SK-N-SH (cell line): ENCODE measurements around the gene SDHAF4. TPM values are rescaled to one million over a fixed set of nuclear protein-coding genes. Genes with fewer than 3 reads are reported as not detected.

ENCODE experiments used
- CTCF ChIA-PET: fragments of 300-600, 350-600 bp; formaldehyde crosslinking; extraction: SDS; loops from one replicate; lab custom pipeline; 2021; lab: Yijun Ruan, JAX
- POLR2A ChIA-PET: fragments of 350-600 bp; sonication (Branson Sonifier 250); formaldehyde crosslinking; extraction: SDS; loops from one replicate; lab custom pipeline; 2020; ENCODE audit warnings: antibody characterized with exemption, inconsistent platforms; lab: Yijun Ruan, JAX
- DNase-seq: peaks from one replicate; pipeline ENCODE4 v3.0.0; 2012
- H2AFZ ChIP-seq: fragments of 200-600 bp; sonication (generic); 2 replicates; pipeline ENCODE4 v1.8.1; 2016; ENCODE audit warnings: antibody characterized with exemption, mild to moderate bottlenecking, low read depth
- H3F3A ChIP-seq: fragments of 200-600 bp; sonication (generic); replicated peaks from 2 replicates; pipeline ENCODE3; 2016; ENCODE audit warnings: antibody characterized with exemption, mild to moderate bottlenecking; ENCODE audit not compliant: insufficient read depth
- H3K27ac ChIP-seq, 2 experiments: fragments of 200-500 bp in 1 of 2; fragments of 200-600 bp in 1 of 2; sonication (Bioruptor generic) in 1 of 2; sonication (generic), shearing (Covaris generic) in 1 of 2; 2 replicates each; pipeline versions ENCODE4 v1.5.1 to v1.6.1; 2014 to 2016; ENCODE audit warnings: low read depth in 2 of 2, inconsistent platforms in 1 of 2, low read length in 1 of 2, mild to moderate bottlenecking in 1 of 2, mixed read lengths in 1 of 2
- H3K27me3 ChIP-seq: fragments of 200-600 bp; sonication (generic), shearing (Covaris generic); 2 replicates; pipeline ENCODE4 v1.6.1; 2016; ENCODE audit warnings: mixed run types; ENCODE audit not compliant: insufficient read depth
- H3K36me3 ChIP-seq, 2 experiments: fragments of 200-500 bp in 1 of 2; fragments of 200-600 bp in 1 of 2; sonication (Bioruptor generic) in 1 of 2; sonication (generic) in 1 of 2; replicated peaks in 1 of 2; 2 replicates each; pipeline versions ENCODE3 to v1.5.1; 2014 to 2016; ENCODE audit warnings: low read length in 1 of 2, mild to moderate bottlenecking in 1 of 2; ENCODE audit not compliant: insufficient read depth in 2 of 2, control insufficient read depth in 1 of 2
- H3K4me1 ChIP-seq, 2 experiments: fragments of 200-500 bp in 1 of 2; fragments of 200-600 bp in 1 of 2; sonication (Bioruptor generic) in 1 of 2; sonication (generic), shearing (Covaris generic) in 1 of 2; 2 replicates each; pipeline versions ENCODE4 v1.5.1 to v1.6.1; 2014 to 2016; ENCODE audit warnings: low read depth in 1 of 2, low read length in 1 of 2, mixed run types in 1 of 2; ENCODE audit not compliant: insufficient read depth in 2 of 2, control insufficient read depth in 1 of 2
- H3K4me2 ChIP-seq: fragments of 200-600 bp; sonication (generic), shearing (Covaris generic); 2 replicates; pipeline ENCODE4 v1.6.1; 2017; ENCODE audit warnings: mixed run types
- H3K4me3 ChIP-seq, 2 experiments: fragments of 200-500 bp in 1 of 2; fragments of 200-600 bp in 1 of 2; sonication (Bioruptor generic) in 1 of 2; sonication (generic), shearing (Covaris generic) in 1 of 2; 2 replicates each; pipeline versions ENCODE4 v1.5.1 to v1.8.1; 2014 to 2016; ENCODE audit warnings: low read depth in 2 of 2, inconsistent platforms in 1 of 2, low read length in 1 of 2, mild to moderate bottlenecking in 1 of 2, mixed read lengths in 1 of 2, moderate library complexity in 1 of 2
- H3K79me2 ChIP-seq: fragments of 200-600 bp; sonication (generic); 2 replicates; pipeline ENCODE4 v1.8.1; 2017; ENCODE audit warnings: mild to moderate bottlenecking; ENCODE audit not compliant: insufficient read depth
- H3K9ac ChIP-seq: fragments of 200-600 bp; sonication (generic); 2 replicates; pipeline ENCODE4 v1.6.1; 2017; ENCODE audit warnings: mixed run types
- H3K9me2 ChIP-seq: fragments of 200-600 bp; sonication (generic); 2 replicates; pipeline ENCODE4 v1.6.1; 2017; ENCODE audit warnings: mixed run types
- H3K9me3 ChIP-seq: fragments of 200-600 bp; sonication (generic); 2 replicates; pipeline ENCODE4 v1.6.1; 2017; ENCODE audit warnings: mixed run types, mild to moderate bottlenecking, moderate library complexity
- H4K20me1 ChIP-seq: fragments of 200-600 bp; sonication (generic); 2 replicates; pipeline ENCODE4 v1.6.1; 2017; ENCODE audit warnings: mild to moderate bottlenecking, mixed run types; ENCODE audit not compliant: insufficient read depth
- CHD2 ChIP-seq: fragments of 150-350 bp; IDR thresholded peaks from 2 replicates; pipeline ENCODE4 v1.6.1; 2018; ENCODE audit warnings: low read length; ENCODE audit not compliant: partially characterized antibody
- ELF1 ChIP-seq: IDR thresholded peaks from 2 replicates; pipeline ENCODE4 v1.4.0; 2012
- GATA2 ChIP-seq: sonication (generic); formaldehyde crosslinking; IDR thresholded peaks from 2 replicates; pipeline ENCODE4 v1.5.0; 2020; ENCODE audit warnings: mild to moderate bottlenecking, missing genetic modification reagents
- JUND ChIP-seq: IDR thresholded peaks from 2 replicates; pipeline ENCODE4 v1.4.0; 2012
- MEF2A ChIP-seq: IDR thresholded peaks from 2 replicates; pipeline ENCODE4 v1.4.0; 2012; ENCODE audit warnings: low read depth, borderline replicate concordance
- MXI1 ChIP-seq: IDR thresholded peaks from 2 replicates; pipeline ENCODE4 v1.6.1; 2012; ENCODE audit warnings: mild to moderate bottlenecking, low read depth, low read length, improper control_type of control experiment
- NFIC ChIP-seq: IDR thresholded peaks from 2 replicates; pipeline ENCODE4 v1.4.0; 2012; ENCODE audit warnings: borderline replicate concordance
- POLR2AphosphoS5 ChIP-seq: IDR thresholded peaks from 2 replicates; pipeline ENCODE4 v1.6.1; 2012; ENCODE audit warnings: low read depth, low read length
- RFX5 ChIP-seq: IDR thresholded peaks from 2 replicates; pipeline ENCODE4 v1.6.1; 2012; ENCODE audit warnings: mild to moderate bottlenecking, improper control_type of control experiment, low read length
- RXRA ChIP-seq: IDR thresholded peaks from 2 replicates; pipeline ENCODE4 v1.4.0; 2012; ENCODE audit warnings: low read depth, mild to moderate bottlenecking, borderline replicate concordance
- TEAD4 ChIP-seq: IDR thresholded peaks from 2 replicates; pipeline ENCODE4 v1.4.0; 2012; ENCODE audit warnings: mild to moderate bottlenecking, borderline replicate concordance; ENCODE audit not compliant: insufficient read depth
- WGBS: methylation state at CpG from one replicate; pipeline ENCODE4 v1.1.6; 2017; ENCODE audit warnings: low lambda C conversion rate; 5-methylcytosine and 5-hydroxymethylcytosine counted together
- polyA plus RNA-seq, 3 experiments: library from polyadenylated mRNA; depleted of rRNA; stranded (reverse); fragments of >200 nt; gene quantifications; 2 replicates each; pipeline ENCODE4 v1.2.3, GENCODE V29; 2012
- TF ChIP-seq, protein P1 (sequence below): IDR thresholded peaks from 2 replicates; pipeline ENCODE4 v1.4.0; 2012; ENCODE audit warnings: low read depth, borderline replicate concordance
- TF ChIP-seq, protein P2 (sequence below): fragments of 200-600 bp; sonication (generic); IDR thresholded peaks from 2 replicates; pipeline ENCODE4 v1.6.1; 2017; ENCODE audit warnings: antibody characterized with exemption, mild to moderate bottlenecking, moderate library complexity
- TF ChIP-seq, protein P3 (sequence below): IDR thresholded peaks from 2 replicates; pipeline ENCODE4 v1.4.0; 2012; ENCODE audit warnings: low read depth, borderline replicate concordance
- TF ChIP-seq, protein P4 (sequence below): IDR thresholded peaks from 2 replicates; pipeline ENCODE4 v1.4.0; 2012; ENCODE audit warnings: low read depth
- TF ChIP-seq, protein P5 (sequence below): IDR thresholded peaks from 2 replicates; pipeline ENCODE4; 2012

SDHAF4 gene
- polyA plus RNA-seq, 1 of the 3 experiments (the other 2 are of a cell fraction), result 8.6 TPM

DNA sequence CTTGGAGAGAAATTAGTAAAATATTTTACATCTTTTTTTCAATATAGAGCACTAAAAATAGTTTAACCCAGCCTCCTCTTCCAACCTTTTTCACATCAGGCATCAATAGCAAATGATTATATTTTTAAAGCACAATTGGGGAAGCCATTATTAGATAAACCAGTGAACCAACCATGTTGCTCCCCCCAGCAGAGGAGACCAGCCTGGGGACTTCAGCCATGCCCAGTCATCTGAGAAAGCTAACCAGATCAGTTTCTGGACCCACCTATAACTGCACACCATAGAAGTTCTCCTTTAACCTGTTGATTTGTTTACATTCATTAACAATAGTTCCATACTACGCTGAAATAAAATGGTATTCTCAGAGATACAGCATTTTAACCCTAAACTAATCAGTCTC lies 13.8 kb upstream of the SDHAF4 start:
- Histone ChIP-seq H3K9me3 (no peaks in the 10 kb centered on the region), H3K9ac (no peak overlapping the region), H3K4me2 (no peak overlapping the region), H2AFZ (no peak overlapping the region), H3K27me3 (no peaks in the 10 kb centered on the region), H3K9me2 (no peaks in the 10 kb centered on the region), H3K79me2 (no peaks in the 10 kb centered on the region), H3K36me3 (no peaks in the 10 kb centered on the region), H3K4me1 (no peaks in the 10 kb centered on the region), H4K20me1 (no peaks in the 10 kb centered on the region), H3K4me3 (no peak overlapping the region), H3F3A (no peaks in the 10 kb centered on the region), H3K27ac (no peak overlapping the region)
- TF ChIP-seq, protein P1, sequence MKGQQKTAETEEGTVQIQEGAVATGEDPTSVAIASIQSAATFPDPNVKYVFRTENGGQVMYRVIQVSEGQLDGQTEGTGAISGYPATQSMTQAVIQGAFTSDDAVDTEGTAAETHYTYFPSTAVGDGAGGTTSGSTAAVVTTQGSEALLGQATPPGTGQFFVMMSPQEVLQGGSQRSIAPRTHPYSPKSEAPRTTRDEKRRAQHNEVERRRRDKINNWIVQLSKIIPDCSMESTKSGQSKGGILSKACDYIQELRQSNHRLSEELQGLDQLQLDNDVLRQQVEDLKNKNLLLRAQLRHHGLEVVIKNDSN, result no peak
- no peak for TF ChIP-seq MEF2A
- no peak for TF ChIP-seq GATA2 (CRISPR knock-in tag)
- no peak for TF ChIP-seq NFIC
- TF ChIP-seq RXRA, result no peak
- TF ChIP-seq, protein P2, sequence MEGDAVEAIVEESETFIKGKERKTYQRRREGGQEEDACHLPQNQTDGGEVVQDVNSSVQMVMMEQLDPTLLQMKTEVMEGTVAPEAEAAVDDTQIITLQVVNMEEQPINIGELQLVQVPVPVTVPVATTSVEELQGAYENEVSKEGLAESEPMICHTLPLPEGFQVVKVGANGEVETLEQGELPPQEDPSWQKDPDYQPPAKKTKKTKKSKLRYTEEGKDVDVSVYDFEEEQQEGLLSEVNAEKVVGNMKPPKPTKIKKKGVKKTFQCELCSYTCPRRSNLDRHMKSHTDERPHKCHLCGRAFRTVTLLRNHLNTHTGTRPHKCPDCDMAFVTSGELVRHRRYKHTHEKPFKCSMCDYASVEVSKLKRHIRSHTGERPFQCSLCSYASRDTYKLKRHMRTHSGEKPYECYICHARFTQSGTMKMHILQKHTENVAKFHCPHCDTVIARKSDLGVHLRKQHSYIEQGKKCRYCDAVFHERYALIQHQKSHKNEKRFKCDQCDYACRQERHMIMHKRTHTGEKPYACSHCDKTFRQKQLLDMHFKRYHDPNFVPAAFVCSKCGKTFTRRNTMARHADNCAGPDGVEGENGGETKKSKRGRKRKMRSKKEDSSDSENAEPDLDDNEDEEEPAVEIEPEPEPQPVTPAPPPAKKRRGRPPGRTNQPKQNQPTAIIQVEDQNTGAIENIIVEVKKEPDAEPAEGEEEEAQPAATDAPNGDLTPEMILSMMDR, result no peak
- no peak for TF ChIP-seq ELF1
- no peak for TF ChIP-seq RFX5
- TF ChIP-seq TEAD4, result no peak
- TF ChIP-seq, protein P3, sequence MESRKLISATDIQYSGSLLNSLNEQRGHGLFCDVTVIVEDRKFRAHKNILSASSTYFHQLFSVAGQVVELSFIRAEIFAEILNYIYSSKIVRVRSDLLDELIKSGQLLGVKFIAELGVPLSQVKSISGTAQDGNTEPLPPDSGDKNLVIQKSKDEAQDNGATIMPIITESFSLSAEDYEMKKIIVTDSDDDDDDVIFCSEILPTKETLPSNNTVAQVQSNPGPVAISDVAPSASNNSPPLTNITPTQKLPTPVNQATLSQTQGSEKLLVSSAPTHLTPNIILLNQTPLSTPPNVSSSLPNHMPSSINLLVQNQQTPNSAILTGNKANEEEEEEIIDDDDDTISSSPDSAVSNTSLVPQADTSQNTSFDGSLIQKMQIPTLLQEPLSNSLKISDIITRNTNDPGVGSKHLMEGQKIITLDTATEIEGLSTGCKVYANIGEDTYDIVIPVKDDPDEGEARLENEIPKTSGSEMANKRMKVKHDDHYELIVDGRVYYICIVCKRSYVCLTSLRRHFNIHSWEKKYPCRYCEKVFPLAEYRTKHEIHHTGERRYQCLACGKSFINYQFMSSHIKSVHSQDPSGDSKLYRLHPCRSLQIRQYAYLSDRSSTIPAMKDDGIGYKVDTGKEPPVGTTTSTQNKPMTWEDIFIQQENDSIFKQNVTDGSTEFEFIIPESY, result no peak
- TF ChIP-seq, protein P4, sequence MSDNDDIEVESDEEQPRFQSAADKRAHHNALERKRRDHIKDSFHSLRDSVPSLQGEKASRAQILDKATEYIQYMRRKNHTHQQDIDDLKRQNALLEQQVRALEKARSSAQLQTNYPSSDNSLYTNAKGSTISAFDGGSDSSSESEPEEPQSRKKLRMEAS, result no peak
- TF ChIP-seq MXI1, result no peak
- no peak for TF ChIP-seq CHD2
- CTCF ChIA-PET, result no interaction called here
- WGBS, result 89% methylated on average over 1 of the region's 1 CpG
- POLR2A ChIA-PET, result no interaction called here
- DNase-seq, result no peak

DNA sequence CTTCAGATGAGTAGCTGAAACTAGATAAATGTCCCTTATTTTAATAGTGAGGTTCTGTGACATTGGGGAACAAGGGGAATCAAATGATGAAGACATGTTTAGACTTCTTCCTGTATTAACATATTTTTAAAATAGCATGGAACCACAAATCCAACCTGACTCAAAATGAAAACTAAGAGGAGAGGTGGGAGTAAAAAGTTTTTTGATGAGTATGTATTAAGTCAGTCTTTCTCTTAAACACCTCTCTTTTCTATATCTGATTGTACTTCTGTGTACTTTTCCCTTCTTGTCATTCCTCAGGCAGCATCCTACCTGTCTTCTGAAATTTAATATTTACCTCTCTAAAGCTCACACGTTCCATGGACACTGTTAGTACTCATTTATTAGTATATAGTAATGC lies 8.7 kb upstream of the SDHAF4 start:
- no peak for DNase-seq
- H3K4me2 ChIP-seq, result no peak overlapping the region
- POLR2A ChIA-PET, result no interaction called here
- no peak overlapping the region for H2AFZ ChIP-seq
- H3K4me3 ChIP-seq, result no peak overlapping the region
- no peaks in the 10 kb centered on the region for H3K27me3 ChIP-seq
- no peaks in the 10 kb centered on the region for H3K4me1 ChIP-seq
- WGBS, result 90% methylated on average over 1 of the region's 1 CpG
- H4K20me1 ChIP-seq, result no peaks in the 10 kb centered on the region
- H3K27ac ChIP-seq, result no peak overlapping the region
- peaks cover 2 to 5% of the 10 kb centered on the region in 2 experiments for H3K36me3 ChIP-seq
- no peaks in the 10 kb centered on the region for H3K9me3 ChIP-seq
- H3F3A ChIP-seq, result no peaks in the 10 kb centered on the region
- no peaks in the 10 kb centered on the region for H3K79me2 ChIP-seq
- no peaks in the 10 kb centered on the region for H3K9me2 ChIP-seq
- CTCF ChIA-PET, result interaction anchor here (1.2 kb wide), 1 partner anchor 37 kb away, joined by 3 read pairs; no protein-coding TSS in a partner anchor
- no peak overlapping the region for H3K9ac ChIP-seq
- TF ChIP-seq POLR2AphosphoS5 (no peak), TEAD4 (no peak), NFIC (no peak), MXI1 (no peak), JUND (no peak)
- TF ChIP-seq, protein P4, result no peak
- TF ChIP-seq, protein P2, result no peak
- TF ChIP-seq, protein P1, result no peak
- TF ChIP-seq, protein P5, sequence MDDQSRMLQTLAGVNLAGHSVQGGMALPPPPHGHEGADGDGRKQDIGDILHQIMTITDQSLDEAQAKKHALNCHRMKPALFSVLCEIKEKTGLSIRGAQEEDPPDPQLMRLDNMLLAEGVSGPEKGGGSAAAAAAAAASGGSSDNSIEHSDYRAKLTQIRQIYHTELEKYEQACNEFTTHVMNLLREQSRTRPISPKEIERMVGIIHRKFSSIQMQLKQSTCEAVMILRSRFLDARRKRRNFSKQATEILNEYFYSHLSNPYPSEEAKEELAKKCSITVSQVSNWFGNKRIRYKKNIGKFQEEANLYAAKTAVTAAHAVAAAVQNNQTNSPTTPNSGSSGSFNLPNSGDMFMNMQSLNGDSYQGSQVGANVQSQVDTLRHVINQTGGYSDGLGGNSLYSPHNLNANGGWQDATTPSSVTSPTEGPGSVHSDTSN, result no peak
